ENCODE measurements around the gene ALAD.
"Not testable (repeated sequence)": the region's sequence is repeated elsewhere in the genome, so short reads cannot be mapped to it uniquely, and the experiment has no call there.

The ALAD gene

GRCh38 chr9:113368982-113369854 is 31.9 kb downstream of the ALAD start:
- no peak for DNase-seq
- Mint-ChIP-seq H3K4me3 (no peak overlapping the region), H3K4me1 (no peaks in the 10 kb centered on the region), H3K27me3 (no peaks in the 10 kb centered on the region), H3K27ac (no peak overlapping the region), H3K9me3 (no peaks in the 10 kb centered on the region)
- ATAC-seq: no peak

GRCh38 chr9:113368348-113368981 is 32.6 kb downstream of the ALAD start:
- Mint-ChIP-seq H3K27ac (no peak overlapping the region), H3K9me3 (no peaks in the 10 kb centered on the region), H3K4me3 (no peak overlapping the region), H3K27me3 (no peaks in the 10 kb centered on the region), H3K4me1 (no peaks in the 10 kb centered on the region)
- ATAC-seq (no peak), DNase-seq (no peak)

GRCh38 chr9:113365652-113366051 is 35.4 kb downstream of the ALAD start:
- H3K9me3 Mint-ChIP-seq, ATAC-seq, H3K27me3 Mint-ChIP-seq, H3K4me3 Mint-ChIP-seq, DNase-seq, H3K4me1 Mint-ChIP-seq: not testable (repeated sequence)
- H3K27ac Mint-ChIP-seq: peak overlapping the region in 1 of 2 donors; percentile 7

GRCh38 chr9:113364951-113365350 is 36.1 kb downstream of the ALAD start:
- DNase-seq (no peak), ATAC-seq (no peak)
- Mint-ChIP-seq H3K27ac (no peak overlapping the region), H3K27me3 (no peaks in the 10 kb centered on the region), H3K4me3 (no peak overlapping the region), H3K4me1 (peaks cover 4% of the 10 kb centered on the region), H3K9me3 (no peaks in the 10 kb centered on the region)

GRCh38 chr9:113363336-113363735 is 37.7 kb downstream of the ALAD start:
- Mint-ChIP-seq H3K4me3 (no peak overlapping the region), H3K27me3 (no peaks in the 10 kb centered on the region), H3K27ac (no peak overlapping the region), H3K4me1 (peaks cover 4% of the 10 kb centered on the region), H3K9me3 (no peaks in the 10 kb centered on the region)
- DNase-seq (no peak), ATAC-seq (no peak)

GRCh38 chr9:113361304-113362018 is 39.6 kb downstream of the ALAD start:
- H3K27ac Mint-ChIP-seq: no peak overlapping the region
- peak; percentile 64 for ATAC-seq

GRCh38 chr9:113360242-113360842 is 40.7 kb downstream of the ALAD start:
- H3K27ac Mint-ChIP-seq: no peak overlapping the region
- H3K9me3 Mint-ChIP-seq: no peaks in the 10 kb centered on the region
- H3K4me3 Mint-ChIP-seq: no peak overlapping the region
- no peak for ATAC-seq
- no peak for DNase-seq
- peaks cover 4% of the 10 kb centered on the region for H3K4me1 Mint-ChIP-seq
- no peaks in the 10 kb centered on the region for H3K27me3 Mint-ChIP-seq

More at GRCh38 chr9:113361304-113362018, 39.6 kb downstream of the ALAD start:
- no peak overlapping the region for H3K4me3 Mint-ChIP-seq
- H3K4me1 Mint-ChIP-seq: peaks cover 4% of the 10 kb centered on the region
- no peaks in the 10 kb centered on the region for H3K27me3 Mint-ChIP-seq
- H3K9me3 Mint-ChIP-seq: no peaks in the 10 kb centered on the region
- DNase-seq: no peak

GRCh38 chr9:113359385-113359784 is 41.7 kb downstream of the ALAD start:
- Mint-ChIP-seq H3K27me3 (no peaks in the 10 kb centered on the region), H3K4me1 (peaks cover 4% of the 10 kb centered on the region), H3K4me3 (no peak overlapping the region), H3K9me3 (no peaks in the 10 kb centered on the region), H3K27ac (no peak overlapping the region)
- ATAC-seq (no peak), DNase-seq (no peak)

GRCh38 chr9:113356686-113357292 is 44.3 kb downstream of the ALAD start:
- ATAC-seq (no peak), DNase-seq (no peak)
- Mint-ChIP-seq H3K9me3 (no peaks in the 10 kb centered on the region), H3K4me3 (no peak overlapping the region), H3K27ac (no peak overlapping the region), H3K4me1 (peaks cover 13% of the 10 kb centered on the region), H3K27me3 (peaks cover 7% of the 10 kb centered on the region)

GRCh38 chr9:113355040-113355596 is 46.0 kb downstream of the ALAD start:
- H3K4me3 Mint-ChIP-seq: no peak overlapping the region
- H3K4me1 Mint-ChIP-seq: peaks cover 24% of the 10 kb centered on the region
- no peak for ATAC-seq
- no peak overlapping the region for H3K27ac Mint-ChIP-seq
- peaks cover 7% of the 10 kb centered on the region for H3K27me3 Mint-ChIP-seq
- no peaks in the 10 kb centered on the region for H3K9me3 Mint-ChIP-seq
- no peak for DNase-seq

- H3K27ac Mint-ChIP-seq: peak overlapping the region in 1 of 2 donors; percentile 16
- ATAC-seq: no peak
- peaks cover 34% of the 10 kb centered on the region for H3K4me1 Mint-ChIP-seq
- H3K27me3 Mint-ChIP-seq: peaks cover 7% of the 10 kb centered on the region
- H3K4me3 Mint-ChIP-seq: no peak overlapping the region
- no peaks in the 10 kb centered on the region for H3K9me3 Mint-ChIP-seq
- no peak for DNase-seq
Measured at GRCh38 chr9:113352411-113352810, 48.7 kb downstream of the ALAD start.

- Mint-ChIP-seq H3K27me3 (peaks cover 7% of the 10 kb centered on the region), H3K27ac (peak overlapping the region in 1 of 2 donors; percentile 16), H3K4me1 (peaks cover 38% of the 10 kb centered on the region), H3K9me3 (no peaks in the 10 kb centered on the region), H3K4me3 (no peak overlapping the region)
- ATAC-seq (no peak), DNase-seq (no peak)
Measured at GRCh38 chr9:113352006-113352405, 49.1 kb downstream of the ALAD start.

- Mint-ChIP-seq H3K4me3 (peak overlapping the region; percentile 95 to 97), H3K9me3 (no peaks in the 10 kb centered on the region), H3K27ac (peak overlapping the region in 1 of 2 donors; percentile 98), H3K4me1 (peaks cover 42% of the 10 kb centered on the region), H3K27me3 (peaks cover 7% of the 10 kb centered on the region)
- peak; percentile 72 for ATAC-seq
- peak in 1 of 2 donors; percentile 69 for DNase-seq
Measured at GRCh38 chr9:113350937-113351336, 50.1 kb downstream of the ALAD start.

GRCh38 chr9:113350107-113350661 is 50.9 kb downstream of the ALAD start:
- Mint-ChIP-seq H3K27me3 (peaks cover 7% of the 10 kb centered on the region), H3K9me3 (no peaks in the 10 kb centered on the region)
- peak; percentile 46 for ATAC-seq

More at GRCh38 chr9:113350107-113350661, 50.9 kb downstream of the ALAD start:
- peak overlapping the region; percentile 95 to 97 for H3K4me3 Mint-ChIP-seq
- peak in 1 of 2 donors; percentile 41 for DNase-seq
- peaks cover 50% of the 10 kb centered on the region for H3K4me1 Mint-ChIP-seq
- peak overlapping the region; percentile 92 to 98 for H3K27ac Mint-ChIP-seq
